Measurements from ENCODE around the gene PIGA. TPM values are rescaled to one million over a fixed set of nuclear protein-coding genes. Genes with fewer than 3 reads are reported as not detected.

The PIGA gene
- total and polyA plus RNA-seq, 9 of the 15 experiments (the other 6 are each of a cell fraction or from before 2014, with no cell fraction given), result 14.8 to 36.9 (median 23.5) TPM

GRCh38 chrX:15382813-15383212 lies 47.5 kb upstream of the PIGA start:
- FAIRE-seq (no peak), DNase-seq (ENCODE audit: extremely low read depth in 1 of 4, low spot score in 3 of 4) (peak in 2 of 4 experiments; percentile 5 to 9)
- TF ChIP-seq NEUROD1 (IDR thresholded peaks at IDR 0.05; ENCODE audit: borderline replicate concordance, low read depth, low read length, partially characterized antibody) (no peak), BACH1 (tag; IDR thresholded peaks at IDR 0.05) (no peak), DACH1 (IDR thresholded peaks at IDR 0.05; ENCODE audit: partially characterized antibody) (no peak), CSDE1 (IDR thresholded peaks at IDR 0.05) (no peak), MYNN (IDR thresholded peaks at IDR 0.05) (no peak), MYNN (CRISPR knock-in tag; IDR thresholded peaks at IDR 0.05) (no peak), CHD2 (IDR thresholded peaks at IDR 0.05; ENCODE audit: low read depth, low read length) (no peak), REST (IDR thresholded peaks at IDR 0.05; ENCODE audit: borderline replicate concordance) (peak; percentile 10; the same call in 1 of the 2 replicates), REST (CRISPR knock-in tag; IDR thresholded peaks at IDR 0.05; ENCODE audit: low read depth) (no peak), RAD51 (IDR thresholded peaks at IDR 0.05; ENCODE audit: borderline replicate concordance, low read depth) (no peak), ZBTB5 (IDR thresholded peaks at IDR 0.05) (no peak), NR2C1 (IDR thresholded peaks at IDR 0.05) (no peak), NR2C1 (tag; IDR thresholded peaks at IDR 0.05) (no peak), XRCC3 (IDR thresholded peaks at IDR 0.05) (no peak)

More at GRCh38 chrX:15382813-15383212, 47.5 kb upstream of the PIGA start:
- Histone ChIP-seq H3K4me1 (replicated peaks in 1 of 2; ENCODE audit: control insufficient read depth in 2 of 2, insufficient read depth in 2 of 2, low read length in 2 of 2) (no peaks in the 10 kb centered on the region), H3K9ac (ENCODE audit: insufficient read depth in 1 of 2, low read depth in 2 of 2, low read length in 2 of 2) (no peak overlapping the region), H2AFZ (ENCODE audit: low read depth, low read length) (no peak overlapping the region), H4K20me1 (replicated peaks; ENCODE audit: control insufficient read depth, insufficient read depth, low read length) (no peaks in the 10 kb centered on the region), H3K9me3 (replicated peaks; ENCODE audit: control insufficient read depth, insufficient read depth, low read depth, low read length) (no peaks in the 10 kb centered on the region), H3K9me1 (ENCODE audit: control insufficient read depth, insufficient read depth, low read length) (no peaks in the 10 kb centered on the region), H3K27ac (ENCODE audit: extremely low read depth, low read depth, low read length) (no peak overlapping the region), H3K79me2 (ENCODE audit: control insufficient read depth, insufficient read depth, low read length) (no peaks in the 10 kb centered on the region), H3K4me3 (no peak overlapping the region), H3K36me3 (ENCODE audit: control insufficient read depth, insufficient read depth, low read length) (no peaks in the 10 kb centered on the region), H3K4me2 (ENCODE audit: insufficient read depth, low read length) (no peak overlapping the region), H3K27me3 (ENCODE audit: control insufficient read depth in 2 of 2, insufficient read depth in 2 of 2, low read length in 2 of 2) (no peaks in the 10 kb centered on the region)
- 0 out of 3 replicates have a peak, but pooled peaks have one; percentile 46 for ATAC-seq
- POLR2A ChIA-PET, result interaction anchor here (0.6 to 1.2 kb wide), 3 partner anchors 31 to 1245 kb away, joined by 3 read pairs; no protein-coding TSS in a partner anchor
- no TSS peak for BruUV-seq (replicated peaks)
- 12% methylated on average over 8 of the region's 8 CpGs for WGBS (ENCODE audit: insufficient coverage, low coverage, missing lambda C conversion rate)
- intact Hi-C loops (cut with micrococcal nuclease) (loop anchor here (2.0 kb wide), 1 partner anchor 86 kb away; no protein-coding TSS in a partner anchor), in situ Hi-C loops (cut with MboI) (no loop called here)
- CTCF ChIA-PET (ENCODE audit: low intra/inter-chr PET ratio), result interaction anchor here (0.6 to 3.6 kb wide), 3 partner anchors 85 to 89 kb away, joined by 3 to 33 read pairs (median 3); no protein-coding TSS in a partner anchor
